SK-N-SH (cell line): ENCODE data around the gene ITFG1. TPM values are rescaled to one million over a fixed set of nuclear protein-coding genes. Genes with fewer than 3 reads are reported as not detected.

Experiments
- CTCF ChIA-PET: fragments of 300-600, 350-600 bp; formaldehyde crosslinking; extraction: SDS; loops from one replicate; lab custom pipeline; 2021; lab: Yijun Ruan, JAX
- POLR2A ChIA-PET: fragments of 350-600 bp; sonication (Branson Sonifier 250); formaldehyde crosslinking; extraction: SDS; loops from one replicate; lab custom pipeline; 2020; ENCODE audit warnings: antibody characterized with exemption, inconsistent platforms; lab: Yijun Ruan, JAX
- DNase-seq: peaks from one replicate; pipeline ENCODE4 v3.0.0; 2012
- H2AFZ ChIP-seq: fragments of 200-600 bp; sonication (generic); 2 replicates; pipeline ENCODE4 v1.8.1; 2016; ENCODE audit warnings: antibody characterized with exemption, mild to moderate bottlenecking, low read depth
- H3F3A ChIP-seq: fragments of 200-600 bp; sonication (generic); replicated peaks from 2 replicates; pipeline ENCODE3; 2016; ENCODE audit warnings: antibody characterized with exemption, mild to moderate bottlenecking; ENCODE audit not compliant: insufficient read depth
- H3K27ac ChIP-seq, 2 experiments: fragments of 200-500 bp in 1 of 2; fragments of 200-600 bp in 1 of 2; sonication (Bioruptor generic) in 1 of 2; sonication (generic), shearing (Covaris generic) in 1 of 2; 2 replicates each; pipeline versions ENCODE4 v1.5.1 to v1.6.1; 2014 to 2016; ENCODE audit warnings: low read depth in 2 of 2, inconsistent platforms in 1 of 2, low read length in 1 of 2, mild to moderate bottlenecking in 1 of 2, mixed read lengths in 1 of 2
- H3K27me3 ChIP-seq: fragments of 200-600 bp; sonication (generic), shearing (Covaris generic); 2 replicates; pipeline ENCODE4 v1.6.1; 2016; ENCODE audit warnings: mixed run types; ENCODE audit not compliant: insufficient read depth
- H3K36me3 ChIP-seq, 2 experiments: fragments of 200-500 bp in 1 of 2; fragments of 200-600 bp in 1 of 2; sonication (Bioruptor generic) in 1 of 2; sonication (generic) in 1 of 2; replicated peaks in 1 of 2; 2 replicates each; pipeline versions ENCODE3 to v1.5.1; 2014 to 2016; ENCODE audit warnings: low read length in 1 of 2, mild to moderate bottlenecking in 1 of 2; ENCODE audit not compliant: insufficient read depth in 2 of 2, control insufficient read depth in 1 of 2
- H3K4me1 ChIP-seq, 2 experiments: fragments of 200-500 bp in 1 of 2; fragments of 200-600 bp in 1 of 2; sonication (Bioruptor generic) in 1 of 2; sonication (generic), shearing (Covaris generic) in 1 of 2; 2 replicates each; pipeline versions ENCODE4 v1.5.1 to v1.6.1; 2014 to 2016; ENCODE audit warnings: low read depth in 1 of 2, low read length in 1 of 2, mixed run types in 1 of 2; ENCODE audit not compliant: insufficient read depth in 2 of 2, control insufficient read depth in 1 of 2
- H3K4me2 ChIP-seq: fragments of 200-600 bp; sonication (generic), shearing (Covaris generic); 2 replicates; pipeline ENCODE4 v1.6.1; 2017; ENCODE audit warnings: mixed run types
- H3K4me3 ChIP-seq, 2 experiments: fragments of 200-500 bp in 1 of 2; fragments of 200-600 bp in 1 of 2; sonication (Bioruptor generic) in 1 of 2; sonication (generic), shearing (Covaris generic) in 1 of 2; 2 replicates each; pipeline versions ENCODE4 v1.5.1 to v1.8.1; 2014 to 2016; ENCODE audit warnings: low read depth in 2 of 2, inconsistent platforms in 1 of 2, low read length in 1 of 2, mild to moderate bottlenecking in 1 of 2, mixed read lengths in 1 of 2, moderate library complexity in 1 of 2
- H3K79me2 ChIP-seq: fragments of 200-600 bp; sonication (generic); 2 replicates; pipeline ENCODE4 v1.8.1; 2017; ENCODE audit warnings: mild to moderate bottlenecking; ENCODE audit not compliant: insufficient read depth
- H3K9ac ChIP-seq: fragments of 200-600 bp; sonication (generic); 2 replicates; pipeline ENCODE4 v1.6.1; 2017; ENCODE audit warnings: mixed run types
- H3K9me2 ChIP-seq: fragments of 200-600 bp; sonication (generic); 2 replicates; pipeline ENCODE4 v1.6.1; 2017; ENCODE audit warnings: mixed run types
- H3K9me3 ChIP-seq: fragments of 200-600 bp; sonication (generic); 2 replicates; pipeline ENCODE4 v1.6.1; 2017; ENCODE audit warnings: mixed run types, mild to moderate bottlenecking, moderate library complexity
- H4K20me1 ChIP-seq: fragments of 200-600 bp; sonication (generic); 2 replicates; pipeline ENCODE4 v1.6.1; 2017; ENCODE audit warnings: mild to moderate bottlenecking, mixed run types; ENCODE audit not compliant: insufficient read depth
- EZH2phosphoT487 ChIP-seq: fragments of 200-600 bp; sonication (generic); IDR thresholded peaks from 2 replicates; pipeline ENCODE4 v1.6.1; 2017; ENCODE audit warnings: low read depth, mixed run types, mild to moderate bottlenecking, antibody characterized with exemption, moderate library complexity, borderline replicate concordance
- FOXJ3 ChIP-seq: sonication (generic); formaldehyde crosslinking; IDR thresholded peaks from 2 replicates; pipeline ENCODE4 v1.5.1; 2020; ENCODE audit warnings: mild to moderate bottlenecking, missing genetic modification reagents
- FOXM1 ChIP-seq: IDR thresholded peaks from 2 replicates; pipeline ENCODE4 v1.4.0; 2012; ENCODE audit warnings: low read depth, mild to moderate bottlenecking
- IRF3 ChIP-seq: fragments of 150-350 bp; IDR thresholded peaks from 2 replicates; pipeline ENCODE4 v1.6.1; 2016; ENCODE audit warnings: mild to moderate bottlenecking, low read depth, low read length
- JUND ChIP-seq: IDR thresholded peaks from 2 replicates; pipeline ENCODE4 v1.4.0; 2012
- MXI1 ChIP-seq: IDR thresholded peaks from 2 replicates; pipeline ENCODE4 v1.6.1; 2012; ENCODE audit warnings: mild to moderate bottlenecking, low read depth, low read length, improper control_type of control experiment
- NFIC ChIP-seq: IDR thresholded peaks from 2 replicates; pipeline ENCODE4 v1.4.0; 2012; ENCODE audit warnings: borderline replicate concordance
- NRF1 ChIP-seq: IDR thresholded peaks from 2 replicates; pipeline ENCODE4 v1.6.1; 2012; ENCODE audit warnings: low read depth, mild to moderate bottlenecking, low read length
- PBX3 ChIP-seq: IDR thresholded peaks from 2 replicates; pipeline ENCODE4; 2012
- REST ChIP-seq: IDR thresholded peaks from 2 replicates; pipeline ENCODE4 v1.6.1; 2012; ENCODE audit warnings: mild to moderate bottlenecking, low read depth, low read length, moderate library complexity
- RFX5 ChIP-seq: IDR thresholded peaks from 2 replicates; pipeline ENCODE4 v1.6.1; 2012; ENCODE audit warnings: mild to moderate bottlenecking, improper control_type of control experiment, low read length
- RXRA ChIP-seq: IDR thresholded peaks from 2 replicates; pipeline ENCODE4 v1.4.0; 2012; ENCODE audit warnings: low read depth, mild to moderate bottlenecking, borderline replicate concordance
- SIN3A ChIP-seq: IDR thresholded peaks from 2 replicates; pipeline ENCODE4 v1.6.1; 2012; ENCODE audit warnings: low read depth, mild to moderate bottlenecking, low read length, moderate library complexity, borderline replicate concordance
- TEAD4 ChIP-seq: IDR thresholded peaks from 2 replicates; pipeline ENCODE4 v1.4.0; 2012; ENCODE audit warnings: mild to moderate bottlenecking, borderline replicate concordance; ENCODE audit not compliant: insufficient read depth
- YY1 ChIP-seq: IDR thresholded peaks from 2 replicates; pipeline ENCODE4 v1.4.0; 2012; ENCODE audit warnings: low read depth, mild to moderate bottlenecking
- WGBS: methylation state at CpG from one replicate; pipeline ENCODE4 v1.1.6; 2017; ENCODE audit warnings: low lambda C conversion rate; 5-methylcytosine and 5-hydroxymethylcytosine counted together
- polyA plus RNA-seq, 3 experiments: library from polyadenylated mRNA; depleted of rRNA; stranded (reverse); fragments of >200 nt; gene quantifications; 2 replicates each; pipeline ENCODE4 v1.2.3, GENCODE V29; 2012

ITFG1 gene
- polyA plus RNA-seq, 1 of the 3 experiments (the other 2 are of a cell fraction) = 48.6 TPM

GRCh38 chr16:47408491-47408890, 52.4 kb downstream of the ITFG1 start:
- H3K27ac ChIP-seq = no peak overlapping the region
- no peak for DNase-seq
- ChIA-PET CTCF (no interaction called here), POLR2A (no interaction called here)
- no peak overlapping the region for H2AFZ ChIP-seq
- WGBS = 83% methylated on average over 3 of the region's 3 CpGs
- H3K4me2 ChIP-seq = no peak overlapping the region
- H3F3A ChIP-seq = no peaks in the 10 kb centered on the region
- H3K9ac ChIP-seq = no peak overlapping the region
- peaks cover 0 to 8% of the 10 kb centered on the region in 2 experiments; a peak in 1 of 4 replicates for H3K4me1 ChIP-seq
- H3K4me3 ChIP-seq = no peak overlapping the region
- no peaks in the 10 kb centered on the region for H3K9me3 ChIP-seq
- TF ChIP-seq YY1 (no peak), MXI1 (no peak), SIN3A (no peak), RFX5 (no peak), NFIC (no peak), REST (no peak), EZH2phosphoT487 (no peak), RXRA (no peak), TEAD4 (no peak), PBX3 (no peak), IRF3 (no peak), NRF1 (no peak), FOXM1 (no peak), FOXJ3 (CRISPR knock-in tag) (no peak), JUND (no peak)
- peaks cover 0 to 5% of the 10 kb centered on the region in 2 experiments for H3K36me3 ChIP-seq
- H3K9me2 ChIP-seq = no peaks in the 10 kb centered on the region
- no peaks in the 10 kb centered on the region for H3K27me3 ChIP-seq
- H3K79me2 ChIP-seq = no peaks in the 10 kb centered on the region
- H4K20me1 ChIP-seq = no peaks in the 10 kb centered on the region
